ENCODE measurements around the gene SSUH2. TPM values are rescaled to one million over a fixed set of nuclear protein-coding genes. Genes with fewer than 3 reads are reported as not detected.

The SSUH2 gene
- total and polyA plus RNA-seq, 2 of the 4 experiments (the other 2 are of a cell fraction) = 0.10 TPM; not detected in 1

DNA sequence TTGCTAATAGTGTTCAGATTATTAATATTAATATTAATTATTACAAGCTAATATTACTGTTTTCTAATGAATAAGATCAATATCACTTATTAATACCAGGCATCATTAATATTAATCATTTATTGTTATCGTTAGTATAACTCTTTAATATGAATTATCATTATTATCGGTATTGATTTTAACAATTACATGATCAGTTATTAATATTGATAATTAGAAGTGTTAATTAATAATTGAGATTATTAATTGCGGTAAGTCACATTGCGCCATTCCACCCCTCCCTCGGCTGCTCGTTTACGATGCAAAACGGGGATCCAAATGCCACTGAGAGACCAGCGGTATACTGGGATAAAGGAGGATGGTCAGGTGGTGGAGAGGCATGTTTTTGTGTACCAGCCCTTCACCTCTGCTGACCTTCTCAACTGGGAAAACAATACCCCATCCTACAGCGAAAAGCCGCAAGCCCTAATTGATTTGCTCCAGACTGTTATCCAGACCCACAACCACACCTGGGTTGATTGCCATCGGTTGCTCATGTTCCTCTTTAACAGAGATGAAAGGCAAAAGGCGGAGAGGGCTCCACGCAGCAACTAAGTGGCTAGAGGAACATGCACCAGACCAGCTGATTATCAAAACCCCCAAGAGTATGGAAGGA lies 28.6 kb upstream of the SSUH2 start:
- Histone ChIP-seq H3K36me3 (ENCODE audit: control insufficient read depth, insufficient read depth, low read length) (no peaks in the 10 kb centered on the region), H2BK120ac (ENCODE audit: low read depth, low read length) (no peak overlapping the region), H3K23ac (ENCODE audit: low read depth, low read length) (no peak overlapping the region), H2AK9ac (replicated peaks; ENCODE audit: low read depth, low read length, poor library complexity) (no peak overlapping the region), H4K8ac (ENCODE audit: low read depth in 2 of 2, low read length in 2 of 2) (no peak overlapping the region), H3K18ac (ENCODE audit: low read depth, low read length) (no peak overlapping the region), H4K5ac (ENCODE audit: low read depth, low read length) (no peak overlapping the region), H3K4me3 (ENCODE audit: insufficient read depth, low read depth, low read length) (no peak overlapping the region), H3K14ac (replicated peaks; ENCODE audit: low read depth, low read length) (no peak overlapping the region), H2AFZ (replicated peaks; ENCODE audit: low read length, poor library complexity) (no peak overlapping the region), H2BK15ac (ENCODE audit: low read depth, low read length) (no peak overlapping the region), H3K9ac (ENCODE audit: low read depth, low read length) (no peak overlapping the region), H4K91ac (ENCODE audit: insufficient read depth, low read depth, low read length) (no peak overlapping the region), H3K27me3 (ENCODE audit: control insufficient read depth, insufficient read depth, low read length) (0 out of 2 replicates have a peak, but pooled peaks cover 2% of the 10 kb centered on the region), H3K9me3 (ENCODE audit: control insufficient read depth, insufficient read depth, low read length) (no peaks in the 10 kb centered on the region), H3K4me1 (ENCODE audit: control insufficient read depth, insufficient read depth, low read length) (no peaks in the 10 kb centered on the region), H3K9me1 (ENCODE audit: insufficient read depth, low read length) (no peaks in the 10 kb centered on the region), H3K56ac (ENCODE audit: extremely low read depth, insufficient read depth, low read length) (no peak overlapping the region), H3K4me2 (ENCODE audit: low read depth, low read length) (no peak overlapping the region), H3K27ac (ENCODE audit: insufficient read depth, low read length) (no peak overlapping the region), H2AK5ac (ENCODE audit: low read depth, low read length) (no peak overlapping the region), H2BK20ac (ENCODE audit: low read depth, low read length) (no peak overlapping the region), H4K20me1 (ENCODE audit: insufficient read depth, low read length) (no peaks in the 10 kb centered on the region), H3K79me1 (ENCODE audit: low read depth in 1 of 2, low read length in 2 of 2) (no peaks in the 10 kb centered on the region), H3K4ac (ENCODE audit: low read depth, low read length) (no peak overlapping the region), H2BK5ac (ENCODE audit: low read depth, low read length, poor library complexity, severe bottlenecking) (no peak overlapping the region)
- DNase-seq (no peak), ATAC-seq (ENCODE audit: low read depth) (no peak)
- POLR2A ChIA-PET (ENCODE audit: unreplicated experiment) = no interaction called here
- no TSS peak for BruUV-seq (replicated peaks)
- CTCF ChIA-PET = no interaction called here
- in situ Hi-C loops (cut with MboI; ENCODE audit: low sequenced_read_pairs) = loop anchor here (25.0 kb wide), 1 partner anchor 389 kb away; no protein-coding TSS in a partner anchor
- TF ChIP-seq, protein P1, sequence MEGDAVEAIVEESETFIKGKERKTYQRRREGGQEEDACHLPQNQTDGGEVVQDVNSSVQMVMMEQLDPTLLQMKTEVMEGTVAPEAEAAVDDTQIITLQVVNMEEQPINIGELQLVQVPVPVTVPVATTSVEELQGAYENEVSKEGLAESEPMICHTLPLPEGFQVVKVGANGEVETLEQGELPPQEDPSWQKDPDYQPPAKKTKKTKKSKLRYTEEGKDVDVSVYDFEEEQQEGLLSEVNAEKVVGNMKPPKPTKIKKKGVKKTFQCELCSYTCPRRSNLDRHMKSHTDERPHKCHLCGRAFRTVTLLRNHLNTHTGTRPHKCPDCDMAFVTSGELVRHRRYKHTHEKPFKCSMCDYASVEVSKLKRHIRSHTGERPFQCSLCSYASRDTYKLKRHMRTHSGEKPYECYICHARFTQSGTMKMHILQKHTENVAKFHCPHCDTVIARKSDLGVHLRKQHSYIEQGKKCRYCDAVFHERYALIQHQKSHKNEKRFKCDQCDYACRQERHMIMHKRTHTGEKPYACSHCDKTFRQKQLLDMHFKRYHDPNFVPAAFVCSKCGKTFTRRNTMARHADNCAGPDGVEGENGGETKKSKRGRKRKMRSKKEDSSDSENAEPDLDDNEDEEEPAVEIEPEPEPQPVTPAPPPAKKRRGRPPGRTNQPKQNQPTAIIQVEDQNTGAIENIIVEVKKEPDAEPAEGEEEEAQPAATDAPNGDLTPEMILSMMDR (conservative IDR thresholded peaks at IDR 0.05; ENCODE audit: low read depth, low read length) = no peak
- no peak for TF ChIP-seq CEBPB (IDR thresholded peaks at IDR 0.05; ENCODE audit: low read depth, low read length)
- TF ChIP-seq RCOR1 (IDR thresholded peaks at IDR 0.05; ENCODE audit: insufficient replicate concordance, low read length) = no peak
- no peak for TF ChIP-seq MXI1 (IDR thresholded peaks at IDR 0.05; ENCODE audit: borderline replicate concordance, low read depth, low read length)
- no peak for TF ChIP-seq MAZ (IDR thresholded peaks at IDR 0.05; ENCODE audit: borderline replicate concordance, low read depth, low read length)
- TF ChIP-seq, protein P2, sequence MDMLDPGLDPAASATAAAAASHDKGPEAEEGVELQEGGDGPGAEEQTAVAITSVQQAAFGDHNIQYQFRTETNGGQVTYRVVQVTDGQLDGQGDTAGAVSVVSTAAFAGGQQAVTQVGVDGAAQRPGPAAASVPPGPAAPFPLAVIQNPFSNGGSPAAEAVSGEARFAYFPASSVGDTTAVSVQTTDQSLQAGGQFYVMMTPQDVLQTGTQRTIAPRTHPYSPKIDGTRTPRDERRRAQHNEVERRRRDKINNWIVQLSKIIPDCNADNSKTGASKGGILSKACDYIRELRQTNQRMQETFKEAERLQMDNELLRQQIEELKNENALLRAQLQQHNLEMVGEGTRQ (IDR thresholded peaks at IDR 0.05; ENCODE audit: low read depth, low read length) = no peak
- TF ChIP-seq MAFK (IDR thresholded peaks at IDR 0.05; ENCODE audit: low read depth, low read length) = no peak
- no peak for TF ChIP-seq SMC3 (IDR thresholded peaks at IDR 0.05; ENCODE audit: low read depth, low read length)
- TF ChIP-seq CHD1 (IDR thresholded peaks at IDR 0.05; ENCODE audit: low read depth, low read length) = no peak
- no peak for TF ChIP-seq POLR2A (IDR thresholded peaks at IDR 0.05; ENCODE audit: low read depth, low read length)
- TF ChIP-seq, protein P3, sequence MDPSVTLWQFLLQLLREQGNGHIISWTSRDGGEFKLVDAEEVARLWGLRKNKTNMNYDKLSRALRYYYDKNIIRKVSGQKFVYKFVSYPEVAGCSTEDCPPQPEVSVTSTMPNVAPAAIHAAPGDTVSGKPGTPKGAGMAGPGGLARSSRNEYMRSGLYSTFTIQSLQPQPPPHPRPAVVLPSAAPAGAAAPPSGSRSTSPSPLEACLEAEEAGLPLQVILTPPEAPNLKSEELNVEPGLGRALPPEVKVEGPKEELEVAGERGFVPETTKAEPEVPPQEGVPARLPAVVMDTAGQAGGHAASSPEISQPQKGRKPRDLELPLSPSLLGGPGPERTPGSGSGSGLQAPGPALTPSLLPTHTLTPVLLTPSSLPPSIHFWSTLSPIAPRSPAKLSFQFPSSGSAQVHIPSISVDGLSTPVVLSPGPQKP (IDR thresholded peaks at IDR 0.05; ENCODE audit: borderline replicate concordance, low read depth, low read length) = no peak
- no peak for TF ChIP-seq RAD21 (IDR thresholded peaks at IDR 0.05; ENCODE audit: low read length)
- TF ChIP-seq BHLHE40 (IDR thresholded peaks at IDR 0.05; ENCODE audit: low read depth, low read length) = no peak
- TF ChIP-seq NFE2L2 (IDR thresholded peaks at IDR 0.05; ENCODE audit: low read depth, low read length) = no peak
- no peak for TF ChIP-seq FOS (IDR thresholded peaks at IDR 0.05; ENCODE audit: low read depth, low read length)
- no peak for TF ChIP-seq RFX5 (IDR thresholded peaks at IDR 0.05; ENCODE audit: low read depth, low read length)
- WGBS, 2 experiments (ENCODE audit: extremely low coverage in 2 of 2, insufficient read length in 1 of 2) = no CpG with 5 or more reads among the region's 14 CpGs
- dilution Hi-C loops (cut with HindIII; ENCODE audit: low sequenced_read_pairs, unreplicated experiment) = no loop called here
- intact Hi-C loops (cut with micrococcal nuclease) = no loop called here
